Measurements from ENCODE around the gene LNX1.
"Not testable (repeated sequence)": the region's sequence is repeated elsewhere in the genome, so short reads cannot be mapped to it uniquely, and the experiment has no call there.

Gene LNX1

DNA sequence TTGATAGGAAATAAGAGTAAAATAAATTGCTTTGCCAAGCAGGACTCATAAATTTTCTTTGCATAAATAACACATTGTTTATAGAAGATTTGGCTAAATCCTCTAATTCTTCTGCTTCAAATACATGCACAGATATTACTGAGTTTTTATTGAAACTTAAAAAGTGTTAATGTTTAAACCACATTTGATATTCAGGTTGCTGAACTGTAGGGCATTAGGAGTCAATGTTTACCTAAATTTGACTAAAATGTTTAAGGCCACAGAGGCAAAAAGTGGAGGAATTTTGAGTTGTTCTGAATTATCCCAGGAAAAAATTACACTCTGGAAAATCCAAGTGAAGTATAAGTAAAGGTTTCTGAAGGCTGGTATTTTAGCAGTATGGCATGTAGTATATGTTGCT, 135.1 kb downstream of the LNX1 start:
- no peak for DNase-seq (ENCODE audit: low read depth)

DNA sequence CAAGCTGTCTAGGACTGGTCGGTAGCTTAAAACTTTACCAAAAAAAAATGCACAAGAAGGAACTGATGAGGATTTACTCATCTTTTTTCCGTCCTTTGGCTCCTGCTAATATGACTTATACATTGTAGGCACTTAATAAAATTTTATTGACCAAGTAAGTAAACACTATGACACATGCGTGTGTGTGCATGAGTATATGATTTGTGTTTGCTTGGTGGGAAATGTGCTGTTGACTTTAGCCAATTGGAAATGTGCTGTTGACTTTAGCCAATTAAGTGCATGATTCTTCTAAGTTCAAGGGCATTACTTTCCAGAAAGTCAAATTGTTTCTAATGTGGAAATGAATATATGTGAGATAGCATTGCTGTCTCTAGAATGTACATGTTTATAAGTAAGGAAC, 135.5 kb downstream of the LNX1 start:
- DNase-seq (ENCODE audit: low read depth), result no peak

DNA sequence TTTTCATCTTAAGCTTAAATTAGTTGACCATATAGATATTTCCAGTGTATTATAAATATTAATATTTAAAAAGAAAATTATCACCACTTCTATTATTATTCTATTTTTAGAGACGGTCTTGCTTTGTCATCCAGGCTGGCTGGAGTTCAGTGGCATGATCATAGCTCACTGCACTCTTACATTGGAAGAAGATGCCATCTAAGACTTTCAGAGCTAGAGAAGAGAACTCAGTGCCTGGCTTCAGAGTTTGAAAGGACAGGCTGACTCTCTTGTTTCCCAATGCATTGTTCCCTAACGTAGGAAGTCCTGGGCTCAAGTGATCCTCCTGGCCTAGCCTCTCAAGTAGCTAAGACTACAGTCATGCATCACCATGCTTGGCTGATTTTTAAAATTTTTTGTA, 137.9 kb downstream of the LNX1 start:
- DNase-seq (ENCODE audit: low read depth), result no peak

GRCh38 chr4:53450773-53451172, 140.5 kb downstream of the LNX1 start:
- DNase-seq (ENCODE audit: low read depth), result no peak

DNA sequence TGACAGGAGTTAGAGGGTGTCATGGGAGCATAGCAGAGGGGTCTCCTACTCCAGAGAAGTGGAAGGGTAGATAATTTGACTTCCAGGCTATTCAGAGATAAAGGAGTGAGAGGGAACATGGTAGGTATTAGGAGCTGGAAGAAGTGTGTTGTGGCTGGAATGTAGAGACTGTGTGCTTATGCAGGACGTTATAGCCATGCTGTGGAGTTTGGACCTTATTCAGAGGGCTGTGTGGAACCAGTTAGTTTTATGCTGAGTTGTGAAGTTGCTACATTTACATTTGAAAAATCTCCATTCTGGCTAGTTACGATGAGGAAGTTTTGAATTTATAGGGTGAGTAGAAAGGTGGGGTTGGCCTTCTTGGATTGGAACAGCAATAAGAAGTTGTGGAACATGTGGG, 146.3 kb downstream of the LNX1 start:
- DNase-seq (ENCODE audit: low read depth), result no peak

GRCh38 chr4:53441564-53441963, 149.7 kb downstream of the LNX1 start:
- DNase-seq (ENCODE audit: low read depth), result no peak

- no peak for DNase-seq (ENCODE audit: low read depth)
These were observed 155.0 kb downstream of the LNX1 start for GRCh38 chr4:53436251-53436650.

DNA sequence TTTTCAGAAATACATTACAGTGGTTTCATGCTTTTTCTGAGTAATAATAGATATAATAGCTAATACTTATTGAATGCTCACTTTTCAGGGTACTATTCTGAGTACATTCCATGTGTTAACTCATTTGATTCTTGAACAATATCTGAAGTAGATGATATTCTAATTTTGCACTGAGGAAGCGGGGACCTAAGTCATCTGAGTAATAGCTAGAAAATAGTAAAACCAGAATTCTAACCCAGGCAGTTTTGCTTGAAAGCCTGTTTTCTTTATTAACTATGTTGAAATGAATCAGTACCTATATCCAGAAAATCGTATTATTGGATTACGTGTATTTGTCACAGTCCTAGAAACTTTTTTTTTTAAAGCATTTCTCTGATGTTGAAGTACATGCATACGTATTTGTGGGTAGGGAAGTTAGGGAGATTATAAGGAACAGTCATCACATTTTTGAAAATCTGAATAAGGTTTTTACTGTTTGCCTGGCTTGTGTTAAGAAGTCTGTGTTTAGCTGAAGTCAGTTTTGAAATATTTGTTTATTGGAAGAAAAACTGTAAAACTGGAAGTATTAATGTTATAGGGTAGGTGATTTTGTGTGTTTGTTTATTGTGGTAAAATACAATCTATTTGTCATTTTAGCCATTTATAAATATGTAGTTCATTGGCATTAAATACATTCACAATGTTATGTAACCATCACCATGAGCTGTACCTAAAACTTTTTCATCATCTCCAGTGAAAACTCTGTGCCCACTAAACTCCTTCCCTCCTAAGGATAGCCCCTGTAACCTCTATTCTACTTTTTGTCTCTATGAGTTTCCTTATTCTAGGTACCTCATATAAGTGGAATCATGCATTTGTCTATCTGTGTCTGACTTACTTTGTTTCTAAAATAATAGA, 158.5 kb downstream of the LNX1 start:
- no peak for DNase-seq (ENCODE audit: low read depth)

- no peak for DNase-seq (ENCODE audit: low read depth)
These were observed 160.2 kb downstream of the LNX1 start for GRCh38 chr4:53431052-53431451.

DNA sequence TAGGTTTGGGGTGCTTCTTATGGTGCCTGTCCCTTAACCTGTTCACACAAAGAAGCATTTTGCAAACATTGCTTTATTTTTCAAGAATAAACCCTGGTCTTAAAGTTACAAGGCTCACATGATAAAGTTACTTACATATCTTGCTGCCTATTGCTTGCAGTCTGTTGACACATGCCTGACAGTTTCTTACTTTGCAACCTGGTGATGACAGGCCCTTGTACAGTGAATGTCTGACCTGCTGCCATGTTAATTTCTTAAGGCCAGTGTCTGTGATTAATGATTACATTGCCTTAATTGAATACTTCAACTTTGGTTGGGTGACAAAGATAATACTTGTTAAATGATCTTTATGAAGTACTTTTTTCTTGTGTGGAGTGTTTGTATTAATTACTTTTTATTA, 163.9 kb downstream of the LNX1 start:
- DNase-seq (ENCODE audit: low read depth), result no peak

DNA sequence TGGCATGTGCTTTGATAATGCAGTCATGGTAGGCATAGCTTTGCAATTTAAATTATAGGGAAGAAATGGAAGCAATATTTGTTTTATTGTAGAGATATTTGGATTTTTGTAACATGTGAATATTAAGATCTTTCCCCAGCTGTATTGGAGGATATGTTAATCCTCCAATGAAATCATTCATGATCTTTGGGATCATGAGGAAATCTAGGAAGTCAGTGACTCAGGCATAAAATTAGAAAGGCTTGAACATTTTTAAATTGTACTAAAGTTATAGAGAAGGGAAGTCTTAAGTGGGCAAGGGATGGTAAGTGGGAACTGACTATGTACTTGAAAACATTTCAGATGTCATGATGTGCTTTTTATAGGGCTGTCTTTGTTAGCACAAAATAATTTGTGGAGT, 167.0 kb downstream of the LNX1 start:
- no peak for DNase-seq (ENCODE audit: low read depth)

DNA sequence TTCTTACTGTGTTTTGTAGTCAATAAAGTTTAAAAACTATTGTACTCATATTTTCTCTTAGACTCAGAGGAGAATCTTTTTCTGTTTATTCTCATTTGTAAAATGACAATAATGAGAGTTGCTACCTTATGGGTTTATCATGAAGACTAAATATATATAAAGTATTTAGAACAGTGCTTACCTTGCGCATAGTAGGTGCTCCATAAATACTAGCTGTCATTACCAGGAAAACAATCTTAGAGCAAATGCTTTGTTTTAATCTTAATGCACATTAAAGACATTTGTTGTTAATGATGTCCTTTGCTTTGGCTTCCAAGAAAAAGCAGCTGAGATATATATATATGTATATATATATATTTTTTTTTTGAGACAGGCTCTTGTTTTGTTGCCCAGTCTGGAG, 168.9 kb downstream of the LNX1 start:
- DNase-seq (ENCODE audit: low read depth), result no peak

- no peak for DNase-seq (ENCODE audit: low read depth)
These were observed 169.5 kb downstream of the LNX1 start for GRCh38 chr4:53421791-53422190.

- DNase-seq (ENCODE audit: low read depth), result no peak
These were observed 172.1 kb downstream of the LNX1 start for GRCh38 chr4:53419208-53419607.

- not testable (repeated sequence) for DNase-seq (ENCODE audit: low read depth)
These were observed 181.8 kb downstream of the LNX1 start for GRCh38 chr4:53409479-53409878.
